Heart right ventricle (tissue), 16 donors: ENCODE measurements around the gene SLC6A6. TPM values are rescaled to one million over a fixed set of nuclear protein-coding genes. Genes with fewer than 3 reads are reported as not detected.

ENCODE experiments used
- ATAC-seq, 8 donors: fragments of 200-7000 bp; cut with Tn5 transposase; one replicate each; pipeline ENCODE4 v1.9.1; 2020; ENCODE audit warnings: mild to moderate bottlenecking in 8 of 8, moderate library complexity in 8 of 8, moderate number of reproducible peaks in 1 of 8
- DNase-seq, 2 donors: peaks; one replicate each; pipeline ENCODE4 v3.0.0-alpha.2; 2020
- H3K27ac ChIP-seq, 10 donors: fragments of 200-600 bp; sonication (generic) in 2 of 10; one replicate each; pipeline versions ENCODE4 v1.5.0 to v1.8.0; 2020 to 2022; ENCODE audit warnings: mild to moderate bottlenecking in 3 of 10
- H3K27me3 ChIP-seq, 7 donors: fragments of 200-600 bp; one replicate each; pipeline ENCODE4 v1.8.0; 2021 to 2022; ENCODE audit warnings: mild to moderate bottlenecking in 2 of 7
- H3K36me3 ChIP-seq, 9 donors: fragments of 200-600 bp; sonication (generic) in 1 of 9; one replicate each; pipeline versions ENCODE4 v1.5.0 to v1.8.0; 2020 to 2022; ENCODE audit warnings: mild to moderate bottlenecking in 2 of 9
- H3K4me1 ChIP-seq, 9 donors: fragments of 200-600 bp; sonication (generic) in 1 of 9; one replicate each; pipeline versions ENCODE4 v1.5.0 to v1.8.0; 2020 to 2022; ENCODE audit warnings: mild to moderate bottlenecking in 4 of 9
- H3K4me3 ChIP-seq, 10 donors: fragments of 200-600 bp; sonication (generic) in 2 of 10; one replicate each; pipeline versions ENCODE4 v1.5.0 to v1.8.0; 2020 to 2022; ENCODE audit warnings: mild to moderate bottlenecking in 7 of 10, moderate library complexity in 2 of 10
- H3K9me3 ChIP-seq, 11 donors: fragments of 200-600 bp in 10 of 11; sonication (generic) in 2 of 11; one replicate each; pipeline versions ENCODE4 v1.5.0 to v1.8.0; 2013 to 2022; ENCODE audit warnings: mild to moderate bottlenecking in 2 of 11, control low read depth in 1 of 11, moderate library complexity in 1 of 11
- CTCF ChIP-seq, 9 donors: fragments of 200-600 bp; sonication (generic) in 2 of 9; IDR thresholded peaks; one replicate each; pipeline versions ENCODE4 v1.5.0 to v1.8.0; 2021 to 2022; ENCODE audit warnings: antibody characterized with exemption in 9 of 9, mild to moderate bottlenecking in 5 of 9, moderate library complexity in 1 of 9
- WGBS, 2 donors: extraction: QIAGEN DNeasy Blood & Tissue Kit; methylation state at CpG; one replicate each; pipeline ENCODE4 v1.1.7; 2013; ENCODE audit warnings: inconsistent platforms in 1 of 2; 5-methylcytosine and 5-hydroxymethylcytosine counted together
- intact Hi-C, 10 donors: fragments of 100-400 bp; cut with DNase I; formaldehyde crosslinking; loops; one replicate each; pipeline versions ENCODE4 v1.11.1 to v1.14.2; 2022
- polyA plus RNA-seq, 2 donors: library from polyadenylated mRNA; stranded (reverse); fragments of 200-250 nt; gene quantifications; one replicate each; pipeline ENCODE4 v1.2.3, GENCODE V29; 2013
- total RNA-seq, 10 donors: library from RNA; stranded (reverse); fragmentation: NEBNext Ultra II Directional in 3 of 10; extraction: Animal tissue kit (Norgen Biotek cat#: 25700) in 3 of 10; gene quantifications; one replicate each; pipeline versions ENCODE4 v1.2.1 to v1.2.4, GENCODE V29; 2021 to 2023
- donor health status: Arrhythmogenic right ventricular cardiomyopathy.
- donor health status: ischemic (EF 13 %, LVEDD 7.1; RV severe dilation, severe dysfunction).
- donor health status: healthy with polysubstance abuse.
- donor health status: DM: no; HTN: yes; CAD: no.
- donor health status: DM: no; HTN: no; CAD: no.
- donor health status: ischemic (EF 25% LVEDD 6.9; RV normal size, moderate dysfunction).
- donor health status: ischemic (EF 25% LVEDD 5.7; RV mildly dilated, moderate dysfunction).
- donor health status: healthy.
- donor health status: DM: yes; HTN: yes; CAD: no.
- donor health status: Ischemic cardiomyopathy.
- donor health status: ischemic (EF 35%, LVEDD 5.7; RV mildly dilated, moderate dysfunction).
- donor health status: nonischemic (EF 11% LVEDD 7.7; RV severe dilation, severe dysfunction).
- donor health status: DM: yes; HTN: yes; CAD: no.
- donor health status: PGD.
- donor health status: ischemic (EF 29% LVEDD 5.4; RV normal size, mild dysfunction).
- donor health status: nonischemic (EF 23%, LVEDD 6.1; RV moderate dilation, normal function).

SLC6A6 gene
- total and polyA plus RNA-seq, 12 donors: 7.7 to 68.7 (median 44.0) TPM

DNA sequence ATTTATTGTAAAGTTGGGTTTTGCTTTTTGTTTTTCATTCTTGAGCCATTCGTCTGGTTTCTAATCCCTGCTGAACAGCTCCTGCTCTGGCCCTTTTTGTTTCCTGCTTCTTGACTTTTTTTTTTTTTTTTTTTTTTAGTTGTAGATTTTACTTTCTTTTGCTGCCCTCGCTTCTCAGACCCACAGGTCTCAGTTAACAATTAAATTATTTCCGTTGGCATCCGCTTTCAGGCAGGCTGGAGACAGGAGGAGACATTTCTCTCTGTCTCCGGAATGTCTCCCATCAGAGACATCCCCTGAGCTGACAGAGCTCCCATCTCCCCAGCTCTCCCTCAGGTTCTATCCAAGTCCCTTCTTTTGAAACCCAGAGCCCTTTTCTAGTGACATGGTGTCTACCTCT lies 68.6 kb downstream of the SLC6A6 start:
- peaks cover 0 to 9% (median 0%) of the 10 kb centered on the region in 7 donors for H3K27me3 ChIP-seq
- H3K4me1 ChIP-seq: peaks cover 0 to 19% (median 0%) of the 10 kb centered on the region in 9 donors
- intact Hi-C loops: loop anchor here in 1 of 10 donors (2.0 kb wide), 1 partner anchor 274 kb away; no protein-coding TSS in a partner anchor
- no peak for DNase-seq
- WGBS, 2 donors: 90 to 94% methylated on average over 5 of the region's 5 CpGs
- H3K9me3 ChIP-seq: no peaks in the 10 kb centered on the region
- no peak overlapping the region for H3K27ac ChIP-seq
- no peak for ATAC-seq
- peaks cover 0 to 100% (median 7%) of the 10 kb centered on the region in 9 donors for H3K36me3 ChIP-seq
- no peak for TF ChIP-seq CTCF (IDR thresholded peaks at IDR 0.05)
- no peak overlapping the region for H3K4me3 ChIP-seq

- H3K4me3 ChIP-seq: no peak overlapping the region
- WGBS, 2 donors: 90 to 91% methylated on average over 10 of the region's 10 CpGs
- H3K27ac ChIP-seq: no peak overlapping the region
- H3K36me3 ChIP-seq: peaks cover 0 to 100% (median under 1%) of the 10 kb centered on the region in 9 donors
- DNase-seq: no peak
- no peak for ATAC-seq
- H3K27me3 ChIP-seq: peaks cover 0 to 7% (median 0%) of the 10 kb centered on the region in 7 donors
- peaks cover 0 to 19% (median 0%) of the 10 kb centered on the region in 9 donors for H3K4me1 ChIP-seq
- intact Hi-C loops: loop anchor here in 1 of 10 donors (2.0 kb wide), 1 partner anchor 275 kb away; no protein-coding TSS in a partner anchor
- no peaks in the 10 kb centered on the region for H3K9me3 ChIP-seq
- TF ChIP-seq CTCF (IDR thresholded peaks at IDR 0.05): no peak
Measured at GRCh38 chr3:14471690-14472089, 69.3 kb downstream of the SLC6A6 start.

DNA sequence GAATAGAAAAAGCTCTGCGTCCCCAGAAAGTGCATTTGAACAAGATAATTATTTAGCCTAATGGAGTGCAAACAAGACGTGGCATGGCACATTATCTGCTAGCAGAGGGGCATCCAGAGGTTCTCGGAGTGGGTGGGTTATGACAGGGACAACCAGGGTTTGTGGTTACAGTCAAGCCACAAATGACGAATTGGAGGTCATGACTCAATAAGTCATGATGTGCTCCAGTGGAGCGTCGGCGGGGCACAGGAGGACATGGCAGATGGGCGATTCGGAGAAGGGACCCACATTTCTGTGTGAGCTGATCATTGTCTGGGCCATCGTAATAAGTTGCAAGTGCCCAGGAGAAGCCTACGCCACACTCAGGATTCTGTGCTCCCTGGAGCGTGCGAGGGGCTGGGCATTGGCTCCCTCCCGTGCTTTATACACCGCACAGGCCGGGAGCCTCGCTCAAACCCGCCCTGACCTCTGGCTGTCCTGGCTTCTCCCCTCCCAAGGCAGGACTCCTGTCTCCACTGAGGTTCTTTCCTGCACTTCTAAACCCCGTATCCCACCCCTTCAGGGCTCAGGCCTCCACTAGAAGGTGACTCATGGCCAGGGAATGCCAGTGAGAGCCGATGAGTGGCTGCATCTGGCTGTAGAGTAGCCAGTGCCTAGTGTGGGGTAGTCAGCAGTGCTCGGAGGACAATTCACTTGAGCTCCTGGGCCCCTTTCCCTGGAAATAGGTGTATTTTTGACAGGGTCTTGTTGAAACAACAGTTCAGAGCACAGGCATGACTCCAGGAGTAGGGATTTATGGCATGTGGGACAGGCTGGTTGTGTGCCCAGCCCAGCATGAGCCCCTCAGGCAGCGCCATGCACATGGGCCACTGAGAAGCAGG lies 70.3 kb downstream of the SLC6A6 start:
- Histone ChIP-seq H3K4me3 (no peak overlapping the region), H3K27me3 (peaks cover 0 to 6% (median 0%) of the 10 kb centered on the region in 7 donors), H3K4me1 (peaks cover 0 to 15% (median 0%) of the 10 kb centered on the region in 9 donors), H3K27ac (peak overlapping the region in 3 of 10 donors; percentile 1 to 23 (median 6)), H3K9me3 (no peaks in the 10 kb centered on the region), H3K36me3 (peaks cover 0 to 100% (median 4%) of the 10 kb centered on the region in 9 donors)
- ATAC-seq: peak in 5 of 8 donors; percentile 35 to 71 (median 48)
- intact Hi-C loops: no loop called here
- no peak for DNase-seq
- WGBS, 2 donors: 88 to 93% methylated on average over 22 of the region's 22 CpGs
- TF ChIP-seq CTCF (IDR thresholded peaks at IDR 0.05): no peak

GRCh38 chr3:14473411-14473891 lies 71.0 kb downstream of the SLC6A6 start:
- H3K36me3 ChIP-seq: peaks cover 0 to 100% (median 4%) of the 10 kb centered on the region in 9 donors
- no peak for TF ChIP-seq CTCF (IDR thresholded peaks at IDR 0.05)
- H3K27ac ChIP-seq: peak overlapping the region in 3 of 10 donors; percentile 1 to 23 (median 6)
- no peaks in the 10 kb centered on the region for H3K9me3 ChIP-seq
- peaks cover 0 to 5% (median 0%) of the 10 kb centered on the region in 7 donors for H3K27me3 ChIP-seq
- no peak overlapping the region for H3K4me3 ChIP-seq
- H3K4me1 ChIP-seq: peaks cover 0 to 11% (median 0%) of the 10 kb centered on the region in 9 donors
- DNase-seq (no peak), ATAC-seq (no peak)
- intact Hi-C loops: no loop called here
- 92 to 94% methylated on average over 7 of the region's 7 CpGs for WGBS, 2 donors
